ENCODE results near the gene ZBTB17.

- TF ChIP-seq CTCF (IDR thresholded peaks at IDR 0.05; ENCODE audit: low read depth, low read length) (no peak), MAX (IDR thresholded peaks at IDR 0.05; ENCODE audit: low read depth, low read length) (no peak), POLR2A (IDR thresholded peaks at IDR 0.05; ENCODE audit: extremely low read depth, insufficient read length) (no peak), MYC (IDR thresholded peaks at IDR 0.05; ENCODE audit: low read depth, low read length) (no peak)
Observed at GRCh38 chr1:16014509-16015482, 38.9 kb upstream of the ZBTB17 start.
